HG03025 (cell line): ENCODE results near the gene FCN3.
A peak's percentile ranks its signal among the peaks of the same experiment; 100 is the strongest.

Experiments used
- ATAC-seq: cut with Tn5 transposase; IDR thresholded peaks from one replicate; pipeline ENCODE4 v1.9.1; 2021; ENCODE audit warnings: mild to moderate bottlenecking, moderate library complexity; ENCODE audit not compliant: unreplicated experiment, low FRiP score

Gene FCN3

DNA sequence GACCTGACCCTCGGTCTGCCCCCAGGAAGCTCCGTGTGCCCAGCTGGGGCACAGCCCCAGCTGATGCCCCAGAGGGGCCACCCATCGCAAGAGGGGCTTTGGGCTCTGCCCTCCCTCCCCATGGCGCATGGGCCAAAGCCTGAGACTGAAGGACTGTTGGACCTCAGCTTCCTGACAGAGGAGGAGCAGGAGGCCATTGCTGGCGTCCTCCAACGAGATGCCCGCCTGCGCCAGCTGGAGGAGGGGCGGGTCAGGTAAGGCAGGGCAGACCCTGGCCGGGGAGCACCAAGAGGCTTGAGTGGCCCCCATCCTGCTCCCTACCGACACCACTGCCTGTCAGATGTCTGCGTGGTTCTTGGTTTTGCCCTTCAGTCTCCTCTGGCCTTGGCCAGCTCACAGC is 29.4 kb downstream of the FCN3 start:
- ATAC-seq: no peak

DNA sequence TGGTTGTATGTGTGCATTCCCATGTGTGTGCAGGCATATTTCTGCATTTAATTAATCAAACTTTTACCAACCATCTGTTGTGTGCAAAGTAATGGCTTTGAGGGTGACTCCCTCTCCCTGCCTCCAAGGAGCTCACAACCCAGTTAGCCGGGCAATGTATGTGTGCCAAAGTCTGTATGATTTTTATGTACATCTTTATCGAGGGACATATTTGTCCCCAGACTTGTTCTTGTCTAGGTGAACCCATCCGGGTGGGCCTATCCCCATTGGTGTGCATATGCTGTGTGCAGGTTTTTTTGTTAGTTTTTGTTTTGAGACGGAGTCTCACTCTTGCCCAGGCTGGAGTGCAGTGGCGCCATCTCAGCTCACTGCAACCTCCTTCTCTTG is 31.0 kb downstream of the FCN3 start:
- ATAC-seq: no peak

DNA sequence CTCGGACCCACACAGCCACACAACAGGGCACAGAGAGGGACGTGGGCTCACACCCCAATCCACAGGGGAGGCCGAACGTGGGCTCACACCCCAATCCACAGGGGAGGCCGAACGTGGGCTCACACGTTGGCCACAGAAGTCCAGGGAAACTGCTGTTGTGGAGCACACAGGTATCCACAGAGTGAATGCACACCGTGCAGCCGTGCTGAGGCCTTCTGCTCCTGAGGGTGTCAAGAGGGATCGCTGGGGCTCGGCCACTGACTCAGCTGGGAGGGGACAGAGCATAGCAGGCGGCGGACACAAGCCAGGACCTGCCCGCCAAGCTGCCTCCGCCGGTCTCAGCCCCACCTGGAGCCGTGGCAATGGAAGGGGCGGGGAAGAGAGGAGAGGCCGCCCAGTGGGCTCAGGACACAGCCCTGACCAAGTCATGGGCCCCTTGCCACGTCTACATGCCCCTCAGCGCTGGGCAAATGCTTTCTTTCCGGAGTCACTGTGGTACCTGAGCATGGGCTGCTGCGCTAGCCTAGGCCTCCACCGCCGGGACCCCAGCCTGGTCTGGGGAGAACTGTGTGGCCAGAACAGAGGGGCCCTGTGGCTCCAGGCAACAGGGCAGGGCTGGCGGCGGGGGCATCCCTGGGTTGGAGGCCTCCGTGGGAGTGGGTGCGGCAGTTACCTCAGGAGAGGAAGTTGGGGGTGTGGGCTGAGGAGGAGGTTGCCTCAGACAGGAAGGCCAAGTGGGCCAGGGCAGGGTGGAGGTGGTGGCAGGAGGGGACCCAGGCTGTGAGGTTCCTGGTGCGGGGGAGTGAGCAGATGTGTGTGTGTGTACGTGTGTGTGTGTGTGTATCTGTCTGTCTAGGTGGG is 31.6 kb downstream of the FCN3 start:
- ATAC-seq: no peak

DNA sequence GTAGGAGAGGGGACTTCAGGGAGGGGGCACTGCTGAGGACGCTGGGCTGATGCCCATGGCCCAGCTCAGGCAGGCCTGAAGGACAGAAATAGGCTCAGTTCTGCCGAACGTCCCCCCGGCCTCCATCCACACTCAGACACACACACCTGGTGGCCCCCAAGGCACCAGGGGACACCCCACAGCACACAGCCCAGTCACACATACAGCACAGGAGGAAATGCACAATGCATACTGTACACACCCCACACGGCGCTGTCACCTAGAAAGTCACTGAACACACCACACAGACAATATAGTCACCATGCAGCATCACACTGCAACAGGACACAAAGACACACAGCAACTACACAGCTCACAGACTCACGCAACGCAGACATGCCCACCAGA is 32.2 kb downstream of the FCN3 start:
- no peak for ATAC-seq

DNA sequence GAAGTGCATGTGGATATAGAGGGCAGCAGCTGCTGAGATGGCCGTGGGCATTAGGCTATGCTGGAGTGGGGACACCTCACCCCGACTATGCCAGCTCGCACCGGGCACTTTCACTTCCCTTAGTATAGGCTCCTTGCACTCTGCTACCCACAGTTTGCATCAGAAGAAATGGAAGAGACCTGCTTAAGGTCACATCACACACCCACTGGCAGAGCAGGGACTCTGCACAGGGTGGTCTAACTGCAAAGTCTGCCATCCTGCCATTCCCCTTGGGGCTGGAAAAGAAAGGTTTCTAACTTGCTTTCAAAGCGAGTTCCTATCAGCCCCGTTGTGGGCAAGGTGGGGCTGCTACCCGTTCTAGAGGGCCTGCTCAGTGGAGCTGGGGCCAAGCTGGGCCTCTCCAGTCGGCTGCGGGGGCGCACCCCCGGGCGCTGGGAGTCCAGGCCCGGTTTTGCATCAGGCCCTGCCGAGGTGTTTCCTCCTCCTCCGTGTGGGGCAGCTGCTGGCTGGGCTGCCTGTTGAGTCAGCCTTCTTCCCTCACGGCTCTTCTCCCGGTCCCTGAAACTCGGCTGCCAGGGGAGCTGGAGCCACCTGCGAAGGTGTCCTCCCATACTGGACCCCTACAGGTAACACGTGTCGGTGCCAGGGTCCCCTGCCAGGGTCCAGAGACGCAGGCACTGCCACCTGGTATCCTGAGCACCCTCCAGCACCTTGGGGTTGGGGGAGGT is 32.9 kb downstream of the FCN3 start, which contains the start of gene SYTL1:
Gene SYTL1, plus strand, starts transcription at position 498 of the 728 bp plus-strand sequence. CDS start 3,313 bp downstream, outside the sequence.
- ATAC-seq: no peak

DNA sequence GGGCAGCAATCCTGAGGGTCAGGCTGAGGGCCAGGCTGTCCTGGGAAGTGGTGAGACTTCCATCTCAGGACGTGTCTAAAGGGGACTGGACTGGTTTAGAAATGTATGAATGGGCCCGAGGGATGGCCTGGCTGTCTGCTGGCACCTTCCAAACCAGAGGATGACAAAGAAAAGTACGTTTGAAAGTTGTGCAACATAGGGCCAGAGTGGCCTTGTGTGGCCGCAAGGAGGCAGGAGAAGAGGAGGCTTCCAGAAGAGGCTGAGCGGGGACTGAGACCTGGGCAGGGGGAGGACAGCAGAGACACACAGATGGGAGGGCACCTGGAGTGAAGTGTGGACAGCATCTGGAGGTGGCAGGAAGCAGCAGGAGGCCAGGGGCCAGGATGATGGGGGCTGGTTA is 35.4 kb downstream of the FCN3 start:
- no peak for ATAC-seq

DNA sequence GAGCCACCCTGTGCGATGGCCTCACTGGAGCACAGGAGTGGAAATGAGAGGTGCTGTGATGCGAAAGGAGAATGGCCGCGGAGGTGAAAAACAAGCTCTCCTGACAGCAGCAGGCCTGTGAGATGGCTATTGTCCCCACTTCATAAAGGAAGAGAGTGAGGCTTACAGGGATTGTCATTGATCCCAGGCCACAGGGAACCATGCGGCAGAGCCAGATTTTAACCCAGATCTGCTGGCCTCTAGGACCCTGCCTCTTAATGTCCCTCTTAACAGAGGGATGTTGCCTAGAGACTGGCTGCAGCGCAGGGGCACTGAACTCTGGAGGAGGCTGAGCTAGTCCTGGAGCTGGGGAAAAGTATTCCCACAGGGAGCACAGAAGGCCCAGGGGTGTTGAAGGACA is 35.9 kb downstream of the FCN3 start:
- no peak for ATAC-seq

DNA sequence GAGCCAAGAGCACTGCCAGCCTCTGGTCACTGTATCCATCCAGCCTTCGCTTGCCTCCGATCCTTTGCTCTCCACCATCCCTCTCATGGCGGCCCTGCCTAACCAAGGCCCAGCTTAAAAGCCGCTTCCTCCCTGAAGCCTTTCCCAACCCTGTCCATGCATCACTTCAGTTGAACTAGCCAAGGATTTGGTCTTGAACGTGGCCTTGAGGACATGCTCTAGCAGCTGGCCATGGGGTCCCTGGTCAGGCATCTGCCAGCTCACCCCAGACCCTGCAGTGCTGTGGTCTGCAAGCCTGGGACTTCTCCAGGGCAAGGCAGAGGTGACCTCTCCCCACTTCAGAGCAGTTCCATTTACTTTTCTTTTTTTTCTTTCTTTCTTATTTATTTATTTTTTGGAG is 37.9 kb downstream of the FCN3 start:
- ATAC-seq: no peak

DNA sequence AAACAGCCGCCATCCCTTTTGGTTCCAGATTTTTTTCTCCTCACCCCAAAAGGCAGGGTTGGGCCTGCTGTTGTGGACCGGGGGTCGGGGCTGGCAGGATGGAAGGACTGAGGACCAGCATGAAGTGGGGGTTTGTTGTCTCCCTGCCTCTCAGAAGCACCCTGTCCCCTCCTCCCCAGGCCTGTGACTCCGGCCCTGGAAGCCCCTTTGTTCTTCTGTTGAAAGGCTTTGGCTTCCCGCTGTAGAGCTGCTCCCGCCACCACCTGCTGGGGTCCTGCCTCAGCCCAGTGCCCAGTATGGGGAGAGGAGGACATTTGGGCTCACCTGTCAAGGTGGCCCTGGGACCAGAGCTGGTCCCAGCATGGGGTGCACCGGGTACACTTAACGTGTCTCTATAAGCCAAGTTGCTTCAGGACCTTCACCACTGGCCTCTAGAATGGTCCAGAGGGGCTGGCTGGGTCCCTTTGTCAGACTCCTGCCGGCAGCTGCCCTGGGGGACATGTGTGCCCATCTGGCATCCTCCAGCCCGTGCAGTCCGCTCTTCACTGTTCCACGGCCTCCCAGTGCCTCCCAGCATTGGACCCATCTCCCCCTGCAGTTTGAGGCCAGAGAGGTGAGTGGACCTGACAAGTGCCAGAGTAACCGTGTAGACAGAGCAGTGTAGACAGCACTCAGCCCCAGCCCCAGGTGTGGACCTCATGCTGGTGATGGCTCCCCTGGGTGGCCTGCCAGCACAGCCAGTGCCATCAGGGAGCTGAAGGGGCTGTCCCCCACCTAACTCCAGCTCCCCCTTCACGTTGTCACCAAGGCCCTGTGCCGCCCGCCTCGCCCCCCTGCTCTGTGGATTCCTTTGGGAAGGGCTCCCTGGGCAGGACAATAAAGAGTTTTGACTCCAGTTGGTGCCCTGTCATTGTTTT is 38.9 kb downstream of the FCN3 start:
- no peak for ATAC-seq

DNA sequence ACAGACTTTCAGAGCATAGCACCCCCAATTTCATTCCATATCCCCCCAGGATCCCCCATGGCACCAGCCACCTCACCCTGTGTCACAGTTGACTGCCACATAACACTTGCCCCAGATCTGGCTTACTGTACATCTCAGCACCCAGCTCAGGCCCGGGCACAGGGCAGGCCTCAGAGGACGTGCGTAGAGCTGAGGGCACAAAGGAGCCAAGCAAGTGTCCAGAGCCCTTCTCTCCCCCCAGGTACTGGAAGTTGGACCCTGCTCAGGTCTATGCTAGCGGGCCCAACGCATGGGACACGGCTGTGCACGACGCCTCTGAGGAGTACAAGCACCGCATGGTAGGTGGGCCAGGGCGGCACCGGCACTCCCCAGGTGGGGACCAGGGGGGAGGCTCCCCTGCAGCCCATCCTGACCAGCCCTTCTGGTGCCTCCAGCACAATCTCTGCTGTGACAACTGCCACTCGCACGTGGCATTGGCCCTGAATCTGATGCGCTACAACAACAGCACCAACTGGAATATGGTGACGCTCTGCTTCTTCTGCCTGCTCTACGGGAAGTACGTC is 40.8 kb downstream of the FCN3 start:
- ATAC-seq: no peak

DNA sequence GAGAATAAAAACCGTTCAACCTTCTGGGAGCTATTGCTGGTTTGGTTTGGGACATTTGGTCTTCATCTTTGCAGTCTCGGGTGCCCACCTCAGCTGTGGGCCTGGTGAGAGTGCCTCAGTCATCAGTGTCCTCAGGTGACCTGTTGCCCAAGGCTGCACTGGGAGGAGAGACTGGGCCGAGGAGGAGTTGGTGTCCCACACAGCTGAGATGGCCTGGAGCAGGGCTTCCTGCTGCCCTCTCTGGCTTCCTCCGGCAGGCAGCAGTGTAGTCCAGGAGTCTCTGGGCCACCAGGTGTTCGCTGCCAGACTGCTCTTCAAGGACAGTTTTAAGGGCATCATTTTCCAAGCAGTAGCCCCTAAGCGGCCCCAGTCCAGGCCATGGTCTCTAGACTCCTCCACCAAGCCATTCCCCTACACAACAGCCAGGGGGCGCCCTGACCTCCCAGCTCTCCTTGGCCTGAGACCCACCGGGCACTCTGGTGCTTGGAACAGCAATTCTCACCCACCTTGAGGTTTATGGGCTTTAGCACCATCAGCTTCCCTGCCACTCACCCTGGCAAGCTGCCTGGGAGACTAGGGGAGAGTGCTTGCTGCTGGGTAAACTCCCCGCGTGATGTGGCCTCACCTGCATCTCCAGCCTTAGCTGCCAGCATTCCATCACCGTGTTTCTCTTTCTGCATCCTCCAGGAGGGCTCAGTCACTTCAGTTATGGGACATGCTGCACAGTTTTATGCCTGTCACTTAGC is 41.9 kb downstream of the FCN3 start:
- no peak for ATAC-seq

DNA sequence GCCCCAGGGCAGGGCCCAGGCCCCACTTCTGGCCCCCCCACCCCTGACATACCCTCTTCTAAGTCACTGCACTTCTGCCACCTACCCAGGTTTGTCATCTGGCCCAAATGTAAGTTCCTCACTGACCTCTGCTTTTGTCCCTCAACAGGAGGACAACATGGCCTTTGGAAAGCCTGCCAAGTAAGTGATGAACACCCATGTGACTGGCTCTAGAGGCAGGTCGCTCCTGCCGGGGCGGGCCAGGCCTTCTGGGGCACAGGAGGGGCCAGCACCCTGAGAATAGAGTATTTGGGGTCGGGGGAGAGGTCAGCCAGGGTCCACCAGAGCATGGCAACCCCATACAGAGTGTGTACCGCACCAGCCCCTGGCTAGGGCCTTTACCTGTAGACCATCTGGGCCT is 42.7 kb downstream of the FCN3 start:
- no peak for ATAC-seq

DNA sequence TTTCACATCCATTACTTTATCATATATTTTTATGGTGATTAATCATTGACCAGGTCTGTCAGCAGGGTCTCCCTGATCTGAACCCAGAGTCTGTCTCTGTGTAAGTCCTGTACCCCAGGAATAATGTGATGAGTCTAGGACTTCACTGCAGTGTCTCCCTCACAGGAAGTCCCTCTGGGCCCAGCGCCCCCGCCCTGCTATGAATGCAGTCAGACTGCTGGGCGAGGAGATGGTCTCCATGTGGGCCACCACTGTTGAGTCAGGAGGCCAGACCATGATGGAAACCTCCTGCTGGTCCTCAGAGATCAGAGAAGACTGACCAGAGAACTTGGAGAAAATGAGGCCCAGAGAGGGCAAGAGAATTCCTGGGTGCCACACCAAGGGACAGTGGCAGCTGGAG is 43.2 kb downstream of the FCN3 start:
- ATAC-seq: no peak

DNA sequence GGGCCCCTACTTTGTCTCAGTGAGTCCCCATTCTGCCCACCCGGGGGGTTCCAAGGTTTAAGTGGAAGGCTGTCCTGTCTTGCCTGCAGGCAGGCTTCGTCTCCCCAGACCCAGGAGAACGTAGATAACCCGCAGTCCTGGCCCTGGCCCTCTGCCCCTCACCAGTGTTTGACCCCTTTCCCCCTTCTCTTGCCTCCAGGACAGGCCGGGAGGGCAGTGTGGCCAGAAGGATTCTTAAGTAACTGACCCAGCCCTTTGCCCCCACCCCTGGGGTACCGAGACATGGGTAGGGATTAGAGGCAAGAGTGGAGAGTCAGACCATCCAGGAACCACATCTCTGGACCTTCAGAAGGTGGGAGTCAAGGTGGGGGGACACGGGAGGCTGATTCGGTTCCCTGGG is 43.8 kb downstream of the FCN3 start:
- ATAC-seq: no peak

DNA sequence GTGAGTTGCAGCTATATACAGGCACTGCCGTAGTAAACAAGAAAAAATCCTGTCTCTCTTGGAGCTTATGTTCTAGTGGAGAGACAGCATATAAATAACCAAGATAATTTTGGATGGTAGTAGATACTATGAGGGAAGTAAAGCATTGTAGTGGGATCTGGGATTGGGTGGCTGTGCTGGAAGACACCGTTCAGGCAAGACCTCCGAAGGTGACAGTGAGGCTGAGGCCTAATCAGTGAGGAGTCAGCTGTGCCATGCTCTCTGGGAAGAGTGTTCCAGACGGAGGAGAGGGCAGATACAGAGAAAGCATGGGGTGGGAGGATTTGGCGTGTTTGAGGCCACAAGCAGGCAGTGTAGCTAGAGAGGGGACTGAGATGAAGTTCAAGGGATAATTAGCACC is 46.7 kb downstream of the FCN3 start:
- no peak for ATAC-seq

DNA sequence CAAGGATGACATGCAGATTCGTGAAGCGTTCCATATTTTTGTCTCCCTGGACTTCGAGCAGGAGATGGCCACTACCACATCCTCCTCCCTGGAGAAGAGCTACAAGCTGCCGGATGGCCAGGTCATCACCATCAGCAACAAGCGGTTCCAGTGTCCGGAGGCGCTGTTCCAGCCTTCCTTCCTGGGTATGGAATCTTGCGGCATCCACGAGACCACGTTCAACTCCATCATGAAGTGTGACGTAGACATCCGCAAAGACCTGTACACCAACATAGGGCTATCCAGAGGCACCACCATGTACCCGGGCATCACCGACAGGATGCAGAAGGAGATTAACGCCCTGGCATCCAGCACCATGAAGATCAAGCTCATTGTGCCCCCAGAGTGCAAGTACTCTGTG is 49.3 kb downstream of the FCN3 start:
- no peak for ATAC-seq

DNA sequence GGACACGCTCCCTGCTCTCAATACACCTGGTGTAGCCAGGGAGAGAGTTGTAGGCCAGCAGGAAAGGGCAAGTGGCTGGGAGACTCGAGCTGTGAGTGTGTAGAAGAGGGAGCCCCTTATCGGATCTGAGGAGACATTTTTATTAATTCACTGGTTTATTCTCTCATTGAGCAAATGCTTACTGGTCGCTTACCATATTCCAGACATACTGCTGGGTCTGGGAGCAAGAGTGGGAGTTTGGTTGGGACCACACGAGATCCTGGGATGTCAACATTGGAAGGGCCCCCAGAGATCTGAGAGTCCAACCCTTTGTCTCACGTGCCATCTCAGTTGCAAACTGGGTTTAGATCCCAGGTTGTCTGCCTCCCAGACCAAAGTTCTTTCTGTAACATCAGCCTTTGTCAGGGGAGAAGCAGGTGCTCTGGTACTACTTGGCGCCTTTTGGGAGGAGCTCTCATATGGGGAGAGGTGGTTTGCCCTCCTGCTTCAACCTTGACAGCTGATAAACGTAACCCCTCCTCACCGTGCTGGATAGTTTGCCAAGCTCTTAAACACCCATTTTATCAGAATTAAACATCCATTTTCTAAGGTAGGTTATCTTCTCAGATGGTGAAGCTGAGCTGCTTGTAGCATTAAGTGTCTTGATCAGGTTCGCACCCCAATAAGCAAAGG is 51.9 kb downstream of the FCN3 start:
- ATAC-seq: peak; percentile 18

DNA sequence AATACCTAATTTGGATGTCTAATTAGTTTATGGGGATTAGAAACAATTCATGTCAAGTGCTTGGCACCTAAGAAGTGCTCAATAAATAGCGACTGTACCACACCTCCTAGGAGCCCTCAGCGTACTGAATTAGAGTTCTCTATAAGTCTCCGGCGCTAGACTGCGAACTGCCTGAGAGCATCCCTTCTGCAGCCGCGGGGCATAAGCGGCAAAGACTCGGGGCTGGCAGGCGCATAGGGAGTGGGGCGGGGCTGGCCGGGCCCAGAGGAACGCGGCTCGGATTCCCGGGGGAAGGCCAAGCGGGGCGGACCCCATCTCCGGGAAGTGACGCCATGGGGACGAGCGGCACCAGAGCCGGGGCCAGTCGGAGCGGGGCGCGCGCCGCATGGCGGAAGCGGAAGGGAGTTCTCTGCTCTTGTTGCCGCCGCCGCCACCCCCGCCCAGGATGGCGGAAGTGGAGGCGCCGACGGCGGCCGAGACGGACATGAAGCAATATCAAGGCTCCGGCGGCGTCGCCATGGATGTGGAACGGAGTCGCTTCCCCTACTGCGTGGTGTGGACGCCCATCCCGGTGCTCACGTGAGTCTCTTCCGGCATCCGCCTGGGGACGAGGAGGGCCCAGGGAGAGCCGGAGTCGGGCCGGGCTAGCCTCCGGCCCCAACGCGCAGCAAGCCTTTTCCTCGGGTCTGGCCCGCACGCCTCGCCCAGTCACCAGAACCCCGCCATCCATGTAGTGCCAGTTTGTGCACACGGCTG is 52.6 kb downstream of the FCN3 start, which contains the start of gene TMEM222:
Gene TMEM222, plus strand, starts transcription at position 351 of the 756 bp plus-strand sequence. Its CDS starts 35 bp downstream, at position 386.
- peak; percentile 86 for ATAC-seq
